PFSK-1 (cell line): ENCODE results near the gene CYP2W1.

Experiments used
- FOXP2 ChIP-seq: optimal IDR thresholded peaks from 2 replicates; pipeline ENCODE3; 2011; ENCODE audit warnings: borderline replicate concordance, control low read depth, inconsistent platforms; ENCODE audit not compliant: insufficient read depth; ENCODE audit errors: extremely low read length, extremely low read depth
- POLR2AphosphoS5 ChIP-seq: IDR thresholded peaks from 2 replicates; pipeline ENCODE4 v1.6.1; 2012; ENCODE audit warnings: low read depth, mild to moderate bottlenecking, control low read depth, low read length, moderate library complexity
- SIN3A ChIP-seq: IDR thresholded peaks from 2 replicates; pipeline ENCODE4 v1.6.1; 2012; ENCODE audit warnings: mild to moderate bottlenecking, low read length, moderate library complexity, borderline replicate concordance; ENCODE audit not compliant: insufficient read depth
- TAF1 ChIP-seq: IDR thresholded peaks from 2 replicates; pipeline ENCODE4 v1.6.1; 2012; ENCODE audit warnings: low read length, control low read depth, borderline replicate concordance; ENCODE audit not compliant: insufficient read depth
- TF ChIP-seq, protein P1 (sequence below), 2 experiments: IDR thresholded peaks; 2 replicates each; pipeline versions ENCODE4 v1.6.1 to v1.8.0; 2011 to 2012; ENCODE audit warnings: low read depth in 2 of 2, low read length in 2 of 2, control low read depth in 1 of 2, inconsistent platforms in 1 of 2, mild to moderate bottlenecking in 1 of 2, moderate library complexity in 1 of 2; ENCODE audit not compliant: insufficient read depth in 1 of 2

Gene CYP2W1

DNA sequence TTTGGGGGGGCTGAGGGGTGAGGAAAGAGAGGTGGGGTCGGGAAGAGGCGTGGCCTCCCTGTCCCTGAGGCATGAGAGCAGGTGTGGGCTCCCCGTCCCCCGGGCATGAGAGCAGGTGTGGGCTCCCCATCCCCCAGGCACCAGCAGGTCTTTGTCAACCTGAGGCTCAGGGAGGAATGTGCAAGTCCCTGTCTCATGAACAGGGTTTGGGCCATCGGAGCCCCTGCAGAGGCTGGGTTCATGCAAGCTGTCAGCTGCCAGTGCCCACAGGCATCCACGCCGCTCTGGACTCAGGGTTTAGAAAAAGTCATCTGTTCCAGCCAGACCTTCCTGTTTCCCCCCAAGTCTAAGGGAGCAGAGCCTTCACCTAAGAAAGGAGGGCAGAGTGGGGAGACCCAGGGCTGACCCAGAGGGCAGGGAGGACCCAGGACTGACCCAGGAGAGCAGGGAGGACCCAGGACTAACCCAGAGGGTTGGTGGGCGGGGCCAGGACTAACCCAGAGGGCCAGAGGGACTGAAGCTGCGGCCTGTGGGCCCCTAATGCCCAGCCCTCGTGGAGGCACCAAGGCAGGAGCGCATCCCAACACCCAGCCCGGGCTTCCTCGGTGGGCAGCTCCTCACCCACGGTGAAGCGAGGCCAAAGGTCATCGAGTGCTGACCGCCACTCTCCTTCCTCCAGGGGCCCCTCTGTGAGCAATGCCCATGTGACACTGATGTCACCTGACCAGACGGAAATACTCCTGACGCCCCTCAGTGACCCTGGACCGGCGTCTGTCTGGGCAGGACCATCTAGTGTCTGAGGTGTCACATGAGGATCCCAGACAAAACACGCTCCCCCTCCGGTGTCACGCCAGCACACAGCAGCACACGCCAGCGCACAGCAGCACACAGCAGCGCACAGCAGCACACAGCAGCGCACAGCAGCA, 32.5 kb downstream of the CYP2W1 start:
- TF ChIP-seq FOXP2, result no peak
- no peak for TF ChIP-seq SIN3A
- TF ChIP-seq, protein P1, sequence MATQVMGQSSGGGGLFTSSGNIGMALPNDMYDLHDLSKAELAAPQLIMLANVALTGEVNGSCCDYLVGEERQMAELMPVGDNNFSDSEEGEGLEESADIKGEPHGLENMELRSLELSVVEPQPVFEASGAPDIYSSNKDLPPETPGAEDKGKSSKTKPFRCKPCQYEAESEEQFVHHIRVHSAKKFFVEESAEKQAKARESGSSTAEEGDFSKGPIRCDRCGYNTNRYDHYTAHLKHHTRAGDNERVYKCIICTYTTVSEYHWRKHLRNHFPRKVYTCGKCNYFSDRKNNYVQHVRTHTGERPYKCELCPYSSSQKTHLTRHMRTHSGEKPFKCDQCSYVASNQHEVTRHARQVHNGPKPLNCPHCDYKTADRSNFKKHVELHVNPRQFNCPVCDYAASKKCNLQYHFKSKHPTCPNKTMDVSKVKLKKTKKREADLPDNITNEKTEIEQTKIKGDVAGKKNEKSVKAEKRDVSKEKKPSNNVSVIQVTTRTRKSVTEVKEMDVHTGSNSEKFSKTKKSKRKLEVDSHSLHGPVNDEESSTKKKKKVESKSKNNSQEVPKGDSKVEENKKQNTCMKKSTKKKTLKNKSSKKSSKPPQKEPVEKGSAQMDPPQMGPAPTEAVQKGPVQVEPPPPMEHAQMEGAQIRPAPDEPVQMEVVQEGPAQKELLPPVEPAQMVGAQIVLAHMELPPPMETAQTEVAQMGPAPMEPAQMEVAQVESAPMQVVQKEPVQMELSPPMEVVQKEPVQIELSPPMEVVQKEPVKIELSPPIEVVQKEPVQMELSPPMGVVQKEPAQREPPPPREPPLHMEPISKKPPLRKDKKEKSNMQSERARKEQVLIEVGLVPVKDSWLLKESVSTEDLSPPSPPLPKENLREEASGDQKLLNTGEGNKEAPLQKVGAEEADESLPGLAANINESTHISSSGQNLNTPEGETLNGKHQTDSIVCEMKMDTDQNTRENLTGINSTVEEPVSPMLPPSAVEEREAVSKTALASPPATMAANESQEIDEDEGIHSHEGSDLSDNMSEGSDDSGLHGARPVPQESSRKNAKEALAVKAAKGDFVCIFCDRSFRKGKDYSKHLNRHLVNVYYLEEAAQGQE (IDR thresholded peaks at IDR 0.05; ENCODE audit: insufficient read depth in 1 of 2, low read depth in 2 of 2, low read length in 2 of 2), result no peak
- no peak for TF ChIP-seq POLR2AphosphoS5
- no peak for TF ChIP-seq TAF1

DNA sequence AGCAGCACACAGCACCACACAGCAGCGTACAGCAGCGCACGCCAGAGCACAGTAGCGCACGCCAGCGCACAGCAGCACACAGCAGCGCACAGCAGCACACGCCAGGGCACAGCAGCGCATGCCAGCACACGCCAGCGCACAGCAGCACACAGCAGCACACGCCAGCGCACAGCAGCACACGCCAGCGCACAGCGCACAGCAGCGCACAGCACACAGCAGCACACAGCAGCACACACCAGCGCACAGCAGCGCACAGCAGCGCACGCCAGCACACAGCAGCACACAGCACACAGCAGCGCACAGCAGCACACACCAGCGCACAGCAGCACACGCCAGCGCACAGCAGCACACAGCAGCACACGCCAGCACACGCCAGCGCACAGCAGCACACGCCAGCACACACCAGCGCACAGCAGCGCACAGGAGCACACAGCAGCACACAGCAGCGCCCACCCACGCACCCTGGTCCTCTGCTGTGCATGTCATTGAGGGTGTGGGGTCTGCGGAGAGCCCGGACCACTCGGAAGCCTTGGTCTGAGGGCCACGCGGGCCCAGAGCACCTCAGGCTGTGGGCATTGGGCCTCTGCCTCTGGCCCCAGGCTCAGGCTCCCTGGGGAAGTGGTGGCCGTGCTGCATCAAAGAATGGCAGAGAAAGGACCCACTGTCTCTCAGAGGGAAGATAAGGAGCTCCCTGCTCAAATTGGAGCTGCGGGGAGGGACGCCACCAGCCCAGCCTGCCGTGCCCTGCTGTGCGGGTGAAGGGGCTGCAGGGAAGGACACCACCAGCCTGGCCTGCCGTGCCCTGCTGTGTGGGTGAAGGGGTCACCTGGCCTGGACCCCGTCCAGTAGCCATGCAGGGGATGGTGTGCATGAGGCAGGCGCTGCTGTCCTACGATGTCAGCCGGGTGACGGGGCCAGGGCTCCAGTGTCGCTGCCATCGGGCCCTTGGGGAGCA, 33.9 kb downstream of the CYP2W1 start:
- TF ChIP-seq POLR2AphosphoS5, result no peak
- no peak for TF ChIP-seq SIN3A
- no peak for TF ChIP-seq TAF1
- TF ChIP-seq, protein P1 (IDR thresholded peaks at IDR 0.05; ENCODE audit: insufficient read depth in 1 of 2, low read depth in 2 of 2, low read length in 2 of 2), result no peak
- TF ChIP-seq FOXP2, result no peak

DNA sequence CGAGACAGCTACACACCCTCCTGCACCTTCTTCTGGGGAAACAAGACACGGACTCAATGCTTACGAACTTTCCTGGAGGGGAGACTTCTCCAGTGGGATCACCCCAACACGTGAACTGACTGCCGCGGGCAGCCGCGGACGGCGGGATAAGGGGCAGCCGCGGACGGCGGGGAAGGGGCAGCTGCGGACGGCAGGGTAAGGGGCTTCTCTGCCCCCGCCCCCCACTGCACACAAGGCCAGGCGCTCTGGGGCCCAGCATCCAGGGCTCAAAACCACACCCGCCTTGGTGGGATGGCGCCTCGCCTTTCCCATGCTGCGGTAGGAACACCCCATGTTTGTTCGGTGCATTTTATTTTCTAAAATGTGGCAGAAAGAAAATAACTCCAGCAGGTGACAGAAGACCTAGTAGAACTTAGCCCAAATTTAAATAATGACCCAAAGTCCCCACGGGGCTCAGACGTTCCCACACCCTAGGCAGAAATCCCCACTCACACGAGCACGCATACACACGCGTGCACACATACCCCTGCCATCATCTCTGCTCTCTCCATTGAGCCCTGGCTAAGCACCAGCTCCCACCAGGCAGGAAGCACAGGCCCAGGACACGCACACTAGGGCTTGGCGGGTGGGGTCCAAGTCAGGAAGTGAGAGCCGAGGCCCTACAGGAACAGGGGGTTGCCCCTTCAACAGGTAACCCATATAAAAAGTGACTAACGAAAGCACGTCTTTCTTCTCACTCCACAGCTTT, 34.8 kb downstream of the CYP2W1 start:
- TF ChIP-seq, protein P1 (IDR thresholded peaks at IDR 0.05; ENCODE audit: insufficient read depth in 1 of 2, low read depth in 2 of 2, low read length in 2 of 2), result no peak
- TF ChIP-seq FOXP2, result no peak
- no peak for TF ChIP-seq SIN3A
- TF ChIP-seq TAF1, result no peak
- no peak for TF ChIP-seq POLR2AphosphoS5

DNA sequence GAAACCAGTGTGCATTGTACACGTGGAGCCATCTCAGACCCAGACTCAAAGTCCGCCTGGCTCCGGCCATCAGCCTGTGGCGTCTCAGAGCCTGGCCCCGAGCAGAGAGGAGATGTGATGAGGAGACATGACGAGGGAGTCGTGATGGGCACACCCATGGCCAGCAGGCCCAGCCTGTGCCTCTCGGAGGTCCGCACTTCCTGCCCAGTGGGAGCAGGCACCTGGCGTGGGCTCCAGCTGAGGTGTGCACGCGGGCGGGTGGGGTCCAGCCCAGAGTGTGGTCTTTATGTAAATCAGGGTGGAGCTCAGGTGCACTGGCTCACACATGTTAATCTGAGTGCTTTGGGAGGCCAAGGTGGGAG, 35.3 kb downstream of the CYP2W1 start:
- TF ChIP-seq, protein P1 (IDR thresholded peaks at IDR 0.05; ENCODE audit: insufficient read depth in 1 of 2, low read depth in 2 of 2, low read length in 2 of 2), result no peak
- TF ChIP-seq SIN3A, result no peak
- no peak for TF ChIP-seq TAF1
- TF ChIP-seq POLR2AphosphoS5, result no peak
- TF ChIP-seq FOXP2, result no peak
